KMS-11 (cell line): ENCODE results near the gene U2AF1L4.

Experiments
- H2AFZ ChIP-seq: fragments of 200-600 bp; sonication (generic); 2 replicates; pipeline ENCODE4 v1.6.1; 2016; ENCODE audit warnings: antibody characterized with exemption, mixed run types, low read depth
- H3K27ac ChIP-seq: fragments of 200-600 bp; sonication (generic); 2 replicates; pipeline ENCODE4 v1.6.1; 2016; ENCODE audit warnings: mild to moderate bottlenecking, mixed run types
- H3K27me3 ChIP-seq: fragments of 200-600 bp; sonication (generic); 2 replicates; pipeline ENCODE4 v1.6.1; 2017; ENCODE audit warnings: mild to moderate bottlenecking, low read depth, mixed run types, moderate library complexity; ENCODE audit not compliant: insufficient read depth
- H3K36me3 ChIP-seq: fragments of 200-600 bp; sonication (generic); 2 replicates; pipeline ENCODE4 v1.6.1; 2017; ENCODE audit warnings: mild to moderate bottlenecking, mixed run types; ENCODE audit not compliant: insufficient read depth
- H3K4me1 ChIP-seq: fragments of 200-600 bp; sonication (generic); 2 replicates; pipeline ENCODE4 v1.6.1; 2016; ENCODE audit warnings: mild to moderate bottlenecking, low read depth, mixed run types; ENCODE audit not compliant: poor library complexity, severe bottlenecking
- H3K4me2 ChIP-seq: fragments of 200-600 bp; sonication (generic); 2 replicates; pipeline ENCODE4 v1.7.0; 2016; ENCODE audit warnings: mild to moderate bottlenecking, mixed run types
- H3K4me3 ChIP-seq: fragments of 200-600 bp; sonication (generic); IDR thresholded peaks from 2 replicates; pipeline ENCODE4 v1.6.1; 2017; ENCODE audit warnings: low read depth, low read length, mixed read lengths; ENCODE audit not compliant: insufficient read depth
- H3K79me2 ChIP-seq: fragments of 200-600 bp; sonication (generic); 2 replicates; pipeline ENCODE4 v1.6.1; 2016; ENCODE audit warnings: low read depth, mixed run types; ENCODE audit not compliant: insufficient read depth
- H3K9ac ChIP-seq: fragments of 200-600 bp; sonication (generic); 2 replicates; pipeline ENCODE4 v1.6.1; 2016; ENCODE audit warnings: mild to moderate bottlenecking, mixed run types
- H4K20me1 ChIP-seq: fragments of 200-600 bp; sonication (generic); 2 replicates; pipeline ENCODE4 v1.6.1; 2016; ENCODE audit warnings: mild to moderate bottlenecking, mixed run types; ENCODE audit not compliant: insufficient read depth
- CTCF ChIP-seq: fragments of 200-600 bp; sonication (generic); conservative IDR thresholded peaks from 2 replicates; pipeline ENCODE4 v1.6.1; 2017; ENCODE audit warnings: low read depth, mild to moderate bottlenecking, antibody characterized with exemption, low read length, moderate library complexity, mixed read lengths

Gene U2AF1L4

GRCh38 chr19:35755550-35756376 lies 10.5 kb upstream of the U2AF1L4 start:
- H3K36me3 ChIP-seq, result no peaks in the 10 kb centered on the region

DNA sequence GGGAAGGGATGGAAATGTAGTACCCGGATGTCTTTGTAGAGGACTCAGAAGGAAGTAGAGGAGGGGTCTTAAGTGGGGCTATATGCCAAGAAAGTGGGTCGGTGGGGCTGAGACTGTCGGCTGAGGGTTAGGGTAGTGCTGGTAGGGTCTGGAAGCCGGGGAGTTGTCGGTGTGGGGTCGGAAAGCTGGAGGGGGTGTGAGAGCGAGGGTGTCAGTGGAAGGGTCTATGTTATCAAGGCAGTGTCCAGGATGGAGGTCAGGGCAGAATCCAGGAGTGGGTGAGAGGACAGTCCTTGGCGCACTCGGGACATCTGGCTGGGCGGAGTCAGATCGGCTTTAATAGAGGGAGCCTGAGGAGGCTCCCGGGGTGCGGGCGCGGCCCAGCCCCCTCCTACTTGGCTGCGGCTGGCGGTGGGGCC lies 9.9 kb upstream of the U2AF1L4 start:
- Histone ChIP-seq H4K20me1 (no peaks in the 10 kb centered on the region), H3K4me1 (peaks cover 16% of the 10 kb centered on the region), H3K27me3 (no peaks in the 10 kb centered on the region), H3K9ac (no peak overlapping the region), H2AFZ (no peak overlapping the region), H3K79me2 (peaks cover 12% of the 10 kb centered on the region; the same call in 1 of the 2 replicates), H3K4me2 (no peak overlapping the region), H3K4me3 (no peak overlapping the region), H3K27ac (no peak overlapping the region), H3K36me3 (no peaks in the 10 kb centered on the region)
- TF ChIP-seq CTCF, result no peak

More at GRCh38 chr19:35755550-35756376, 10.5 kb upstream of the U2AF1L4 start:
- no peaks in the 10 kb centered on the region for H4K20me1 ChIP-seq
- H3K4me3 ChIP-seq, result no peak overlapping the region
- no peak for TF ChIP-seq CTCF
- no peak overlapping the region for H3K27ac ChIP-seq
- H3K4me1 ChIP-seq, result peaks cover 16% of the 10 kb centered on the region
- H3K9ac ChIP-seq, result no peak overlapping the region
- H3K27me3 ChIP-seq, result no peaks in the 10 kb centered on the region
- no peak overlapping the region for H3K4me2 ChIP-seq
- H3K79me2 ChIP-seq, result peaks cover 12% of the 10 kb centered on the region; the same call in 1 of the 2 replicates
- no peak overlapping the region for H2AFZ ChIP-seq

DNA sequence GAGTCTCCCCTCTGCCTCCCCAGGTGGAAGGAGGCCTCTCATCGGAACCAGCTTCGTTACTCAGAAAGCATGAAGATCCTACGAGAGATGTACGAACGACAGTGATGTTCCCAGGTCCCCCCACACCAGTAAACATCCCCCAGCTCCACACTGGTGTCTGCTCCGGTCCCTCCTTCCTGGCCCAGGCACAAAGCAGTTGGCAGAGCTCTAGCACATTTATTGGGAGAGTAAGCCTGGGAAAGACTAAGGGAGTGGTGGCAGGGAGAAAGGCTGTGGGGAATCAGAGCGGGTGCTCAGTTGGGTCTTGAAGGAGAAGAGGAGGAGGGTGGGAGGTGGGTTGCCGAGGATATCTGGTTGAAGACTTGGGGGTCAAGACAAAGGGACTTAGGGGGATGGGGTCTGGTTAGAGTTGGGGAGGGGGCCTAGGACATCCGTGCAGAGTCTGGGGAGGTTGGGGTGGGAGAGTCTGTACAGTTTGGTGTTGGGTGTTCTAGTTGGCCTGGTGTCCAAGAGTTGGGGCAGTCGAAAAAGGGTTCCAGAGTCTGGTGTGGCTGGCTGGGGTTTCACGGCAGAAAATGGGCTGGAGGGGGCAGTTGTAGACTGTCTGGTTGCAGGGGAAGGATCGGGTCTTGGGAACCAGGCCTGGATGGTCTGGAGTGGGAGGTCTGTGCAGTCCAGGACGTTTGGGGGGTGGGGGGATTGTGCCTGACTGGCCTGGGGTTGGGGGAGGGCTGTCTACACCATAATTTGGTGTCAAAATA lies 9.3 kb upstream of the U2AF1L4 start:
- H3K4me1 ChIP-seq, result peaks cover 16% of the 10 kb centered on the region
- H3K79me2 ChIP-seq, result peaks cover 11% of the 10 kb centered on the region; the same call in 1 of the 2 replicates
- no peak overlapping the region for H3K4me3 ChIP-seq
- no peaks in the 10 kb centered on the region for H3K27me3 ChIP-seq
- H3K4me2 ChIP-seq, result no peak overlapping the region
- no peak overlapping the region for H2AFZ ChIP-seq
- H3K36me3 ChIP-seq, result no peaks in the 10 kb centered on the region
- no peaks in the 10 kb centered on the region for H4K20me1 ChIP-seq
- TF ChIP-seq CTCF, result no peak
- no peak overlapping the region for H3K9ac ChIP-seq
- H3K27ac ChIP-seq, result no peak overlapping the region

DNA sequence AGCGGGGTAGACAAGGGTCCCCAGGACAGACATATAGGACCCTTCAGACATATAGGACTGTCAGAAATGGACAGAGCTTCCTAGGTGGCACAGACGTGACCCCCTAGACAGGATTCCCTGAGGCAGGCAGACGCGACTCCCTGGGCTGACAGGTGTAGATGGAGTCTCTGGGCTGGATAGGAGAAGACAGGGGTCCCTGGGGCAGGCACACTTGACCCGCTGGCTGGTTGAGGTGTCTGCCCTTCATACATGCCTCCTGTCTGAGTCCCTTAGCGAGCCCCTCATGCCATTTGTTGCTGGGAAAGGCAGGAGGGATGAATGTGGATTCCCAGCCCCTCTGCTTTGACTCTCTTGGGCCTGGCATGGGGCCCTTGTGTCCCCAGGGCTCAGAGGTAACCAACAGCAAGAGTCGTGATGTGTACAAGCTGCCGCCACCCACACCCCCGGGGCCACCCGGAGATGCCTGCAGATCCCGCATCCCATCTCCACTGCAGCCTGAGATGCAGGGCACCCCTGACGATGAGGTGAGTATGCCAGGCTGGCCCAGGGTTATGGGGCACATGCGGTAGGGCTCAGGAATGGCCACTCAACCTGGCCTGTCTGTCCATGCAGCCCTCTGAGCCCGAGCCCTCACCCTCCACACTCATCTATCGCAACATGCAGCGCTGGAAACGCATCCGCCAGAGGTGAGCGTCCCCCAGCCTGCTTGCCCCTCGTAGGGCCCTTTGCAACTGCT lies 8.6 kb upstream of the U2AF1L4 start:
- no peak overlapping the region for H2AFZ ChIP-seq
- no peaks in the 10 kb centered on the region for H3K27me3 ChIP-seq
- H3K27ac ChIP-seq, result no peak overlapping the region
- H3K4me1 ChIP-seq, result peaks cover 16% of the 10 kb centered on the region
- no peak overlapping the region for H3K4me2 ChIP-seq
- H3K36me3 ChIP-seq, result no peaks in the 10 kb centered on the region
- peaks cover 8% of the 10 kb centered on the region; the same call in 1 of the 2 replicates for H3K79me2 ChIP-seq
- no peak overlapping the region for H3K4me3 ChIP-seq
- no peak overlapping the region for H3K9ac ChIP-seq
- no peak for TF ChIP-seq CTCF
- H4K20me1 ChIP-seq, result no peaks in the 10 kb centered on the region
